Choroid plexus epithelial cell (primary cell): ENCODE measurements around the gene NPC1L1.
A peak's percentile ranks its signal among the peaks of the same experiment; 100 is the strongest.

Experiments
- DNase-seq: peaks from one replicate; pipeline ENCODE4 v3.0.0-alpha.2; 2010; ENCODE audit warnings: low read depth
- H3K4me3 ChIP-seq: 2 replicates; pipeline ENCODE4 v1.5.1; 2011; ENCODE audit warnings: low read depth, mild to moderate bottlenecking, control low read depth, low read length, moderate library complexity
- TF ChIP-seq, protein P1 (sequence below): conservative IDR thresholded peaks from 2 replicates; pipeline ENCODE4 v1.5.1; 2011; ENCODE audit warnings: low read depth, mild to moderate bottlenecking, control low read depth, inconsistent platforms, low read length, moderate library complexity

The NPC1L1 gene, protein sequence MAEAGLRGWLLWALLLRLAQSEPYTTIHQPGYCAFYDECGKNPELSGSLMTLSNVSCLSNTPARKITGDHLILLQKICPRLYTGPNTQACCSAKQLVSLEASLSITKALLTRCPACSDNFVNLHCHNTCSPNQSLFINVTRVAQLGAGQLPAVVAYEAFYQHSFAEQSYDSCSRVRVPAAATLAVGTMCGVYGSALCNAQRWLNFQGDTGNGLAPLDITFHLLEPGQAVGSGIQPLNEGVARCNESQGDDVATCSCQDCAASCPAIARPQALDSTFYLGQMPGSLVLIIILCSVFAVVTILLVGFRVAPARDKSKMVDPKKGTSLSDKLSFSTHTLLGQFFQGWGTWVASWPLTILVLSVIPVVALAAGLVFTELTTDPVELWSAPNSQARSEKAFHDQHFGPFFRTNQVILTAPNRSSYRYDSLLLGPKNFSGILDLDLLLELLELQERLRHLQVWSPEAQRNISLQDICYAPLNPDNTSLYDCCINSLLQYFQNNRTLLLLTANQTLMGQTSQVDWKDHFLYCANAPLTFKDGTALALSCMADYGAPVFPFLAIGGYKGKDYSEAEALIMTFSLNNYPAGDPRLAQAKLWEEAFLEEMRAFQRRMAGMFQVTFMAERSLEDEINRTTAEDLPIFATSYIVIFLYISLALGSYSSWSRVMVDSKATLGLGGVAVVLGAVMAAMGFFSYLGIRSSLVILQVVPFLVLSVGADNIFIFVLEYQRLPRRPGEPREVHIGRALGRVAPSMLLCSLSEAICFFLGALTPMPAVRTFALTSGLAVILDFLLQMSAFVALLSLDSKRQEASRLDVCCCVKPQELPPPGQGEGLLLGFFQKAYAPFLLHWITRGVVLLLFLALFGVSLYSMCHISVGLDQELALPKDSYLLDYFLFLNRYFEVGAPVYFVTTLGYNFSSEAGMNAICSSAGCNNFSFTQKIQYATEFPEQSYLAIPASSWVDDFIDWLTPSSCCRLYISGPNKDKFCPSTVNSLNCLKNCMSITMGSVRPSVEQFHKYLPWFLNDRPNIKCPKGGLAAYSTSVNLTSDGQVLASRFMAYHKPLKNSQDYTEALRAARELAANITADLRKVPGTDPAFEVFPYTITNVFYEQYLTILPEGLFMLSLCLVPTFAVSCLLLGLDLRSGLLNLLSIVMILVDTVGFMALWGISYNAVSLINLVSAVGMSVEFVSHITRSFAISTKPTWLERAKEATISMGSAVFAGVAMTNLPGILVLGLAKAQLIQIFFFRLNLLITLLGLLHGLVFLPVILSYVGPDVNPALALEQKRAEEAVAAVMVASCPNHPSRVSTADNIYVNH (N-terminal part only)

DNA sequence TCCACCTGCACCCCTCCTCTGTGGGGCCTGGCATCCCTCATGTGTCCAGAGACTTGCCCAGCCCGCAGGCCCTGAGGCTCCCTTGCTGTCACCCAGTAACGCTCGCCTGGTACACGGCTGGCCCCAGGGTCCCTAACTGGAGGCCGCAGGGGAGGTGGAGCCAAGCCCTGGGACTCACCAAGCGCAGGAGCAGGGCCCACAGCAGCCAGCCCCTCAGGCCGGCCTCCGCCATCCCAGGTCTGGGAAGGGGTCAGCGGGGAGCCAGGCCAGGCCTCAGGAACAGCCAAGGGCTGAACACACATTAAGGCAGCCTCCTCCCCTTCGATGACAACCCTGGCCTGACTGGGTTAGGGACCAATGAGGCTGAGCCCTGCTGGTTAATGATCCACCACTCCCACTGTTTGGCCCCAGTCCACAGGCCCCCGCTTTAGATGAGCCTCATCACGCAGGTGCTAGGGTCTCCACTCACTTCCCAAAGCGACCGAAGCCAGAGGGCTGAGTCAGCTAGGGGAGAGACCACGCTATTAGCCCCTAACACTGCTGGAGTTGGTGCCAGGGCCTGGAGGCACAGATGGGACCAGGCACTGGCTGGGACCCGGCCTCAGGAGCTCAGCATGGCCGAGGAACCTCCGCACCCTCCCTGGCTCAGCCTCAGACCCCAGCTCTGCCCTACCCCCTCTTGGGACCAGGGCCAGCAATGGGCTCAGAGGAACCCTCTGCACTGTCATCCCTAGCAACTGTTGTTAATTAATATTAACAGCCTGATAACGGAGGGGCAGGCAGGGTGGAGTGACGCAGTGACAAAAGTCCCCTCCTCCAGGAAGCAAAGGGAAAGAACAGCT, at the start of gene NPC1L1:
Gene NPC1L1 (minus strand): TSS at position 303 of the 842 bp plus-strand sequence. CDS start 71 bp downstream, at position 232.
- no peak within 1 kb of the TSS for H3K4me3 ChIP-seq
- TF ChIP-seq, protein P1, sequence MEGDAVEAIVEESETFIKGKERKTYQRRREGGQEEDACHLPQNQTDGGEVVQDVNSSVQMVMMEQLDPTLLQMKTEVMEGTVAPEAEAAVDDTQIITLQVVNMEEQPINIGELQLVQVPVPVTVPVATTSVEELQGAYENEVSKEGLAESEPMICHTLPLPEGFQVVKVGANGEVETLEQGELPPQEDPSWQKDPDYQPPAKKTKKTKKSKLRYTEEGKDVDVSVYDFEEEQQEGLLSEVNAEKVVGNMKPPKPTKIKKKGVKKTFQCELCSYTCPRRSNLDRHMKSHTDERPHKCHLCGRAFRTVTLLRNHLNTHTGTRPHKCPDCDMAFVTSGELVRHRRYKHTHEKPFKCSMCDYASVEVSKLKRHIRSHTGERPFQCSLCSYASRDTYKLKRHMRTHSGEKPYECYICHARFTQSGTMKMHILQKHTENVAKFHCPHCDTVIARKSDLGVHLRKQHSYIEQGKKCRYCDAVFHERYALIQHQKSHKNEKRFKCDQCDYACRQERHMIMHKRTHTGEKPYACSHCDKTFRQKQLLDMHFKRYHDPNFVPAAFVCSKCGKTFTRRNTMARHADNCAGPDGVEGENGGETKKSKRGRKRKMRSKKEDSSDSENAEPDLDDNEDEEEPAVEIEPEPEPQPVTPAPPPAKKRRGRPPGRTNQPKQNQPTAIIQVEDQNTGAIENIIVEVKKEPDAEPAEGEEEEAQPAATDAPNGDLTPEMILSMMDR, result no peak
- no peak for DNase-seq

DNA sequence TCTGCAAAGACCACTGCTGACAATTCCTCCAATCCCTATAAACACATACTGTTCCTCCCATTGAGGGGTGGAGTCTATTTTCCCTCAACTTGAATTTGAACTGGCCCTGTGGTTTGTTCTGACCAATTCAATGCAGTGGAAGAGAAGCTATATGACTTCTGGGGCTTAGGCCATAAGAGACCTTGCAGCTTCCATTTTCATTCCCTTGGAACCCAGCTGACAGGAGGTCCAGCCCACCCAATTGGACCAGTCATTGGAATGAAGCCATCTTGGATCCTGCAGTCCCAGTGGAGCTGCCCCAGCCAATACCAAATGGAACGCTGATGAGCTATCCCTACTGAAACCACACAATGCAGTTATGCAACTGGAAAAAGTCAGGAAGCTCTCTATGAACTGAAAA, 49.8 kb upstream of the NPC1L1 start:
- no peak overlapping the region for H3K4me3 ChIP-seq
- DNase-seq, result no peak
- TF ChIP-seq, protein P1, result no peak

DNA sequence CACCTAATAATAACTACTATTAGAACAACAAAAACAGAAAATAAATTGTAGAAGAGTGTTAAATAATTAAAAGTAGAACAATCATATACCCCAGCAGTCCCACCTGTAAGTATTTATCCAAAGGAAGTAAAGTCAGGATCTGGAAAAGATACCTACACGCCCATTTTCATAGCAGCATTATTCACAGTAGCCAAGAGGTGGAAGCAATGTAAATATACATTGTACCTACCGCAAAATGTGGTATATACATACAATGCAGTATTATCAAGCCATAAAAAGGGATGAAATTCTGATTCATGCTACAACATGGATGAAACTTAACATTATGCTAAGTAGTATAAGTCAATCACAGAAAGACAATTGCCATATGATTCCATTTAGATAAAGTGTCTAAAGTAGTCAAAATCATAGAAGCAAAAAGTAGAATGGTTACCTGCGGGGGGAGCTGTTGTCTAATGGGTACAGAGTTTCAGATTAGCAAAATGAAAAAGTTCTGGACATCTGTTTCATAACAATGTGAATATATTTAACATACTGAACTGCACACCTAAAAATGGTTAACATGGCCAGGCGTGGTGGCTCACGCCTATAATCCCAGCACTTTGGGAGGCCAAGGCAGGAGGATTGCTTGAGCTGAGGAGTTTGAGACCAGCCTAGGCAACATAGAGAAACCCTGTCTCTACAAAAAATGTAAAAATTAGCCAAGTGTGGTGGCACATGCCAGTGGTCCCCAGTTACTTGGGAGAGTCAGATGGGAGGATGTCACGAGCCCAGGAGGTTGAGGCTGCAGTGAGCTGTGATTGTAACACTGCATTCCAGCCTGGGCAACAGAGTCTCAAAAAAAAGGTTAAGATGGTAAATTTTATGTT, 46.9 kb upstream of the NPC1L1 start:
- TF ChIP-seq, protein P1, result peak; percentile 65
- peak; percentile 82 for DNase-seq
- H3K4me3 ChIP-seq, result no peak overlapping the region

DNA sequence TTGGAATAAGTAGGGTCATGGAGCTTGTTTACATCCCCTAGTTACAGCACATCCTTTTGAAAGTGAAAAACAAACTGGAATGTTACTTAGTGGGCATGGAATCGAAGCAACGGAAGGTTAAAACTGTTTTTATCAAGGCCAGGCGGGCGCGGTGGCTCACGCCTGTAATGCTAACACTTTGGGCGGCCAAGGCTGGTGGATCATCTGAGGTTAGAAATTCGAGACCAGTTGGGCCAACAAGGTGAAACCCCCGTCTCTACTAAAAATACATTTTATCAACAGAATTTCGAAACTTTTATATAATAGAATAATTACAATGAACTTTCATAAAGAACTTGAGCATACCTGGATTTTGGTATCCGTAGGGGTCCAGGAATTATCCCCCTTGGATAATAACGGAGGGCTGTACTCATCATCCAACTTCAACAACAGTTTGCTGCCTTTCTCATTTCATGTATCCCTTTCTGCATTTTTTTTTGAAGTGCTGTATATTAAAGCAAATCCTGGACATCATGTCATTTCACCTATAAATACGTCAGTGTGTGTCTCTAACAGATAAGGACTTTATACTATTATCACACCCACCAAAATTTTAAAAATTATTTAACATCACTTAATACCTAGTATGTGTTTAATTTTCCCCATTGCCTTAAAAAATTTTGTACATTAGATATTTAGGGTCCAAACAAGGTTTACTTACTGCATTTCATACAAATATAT, 42.2 kb upstream of the NPC1L1 start:
- TF ChIP-seq, protein P1, result no peak
- H3K4me3 ChIP-seq, result peak overlapping the region; percentile 89
- no peak for DNase-seq

DNA sequence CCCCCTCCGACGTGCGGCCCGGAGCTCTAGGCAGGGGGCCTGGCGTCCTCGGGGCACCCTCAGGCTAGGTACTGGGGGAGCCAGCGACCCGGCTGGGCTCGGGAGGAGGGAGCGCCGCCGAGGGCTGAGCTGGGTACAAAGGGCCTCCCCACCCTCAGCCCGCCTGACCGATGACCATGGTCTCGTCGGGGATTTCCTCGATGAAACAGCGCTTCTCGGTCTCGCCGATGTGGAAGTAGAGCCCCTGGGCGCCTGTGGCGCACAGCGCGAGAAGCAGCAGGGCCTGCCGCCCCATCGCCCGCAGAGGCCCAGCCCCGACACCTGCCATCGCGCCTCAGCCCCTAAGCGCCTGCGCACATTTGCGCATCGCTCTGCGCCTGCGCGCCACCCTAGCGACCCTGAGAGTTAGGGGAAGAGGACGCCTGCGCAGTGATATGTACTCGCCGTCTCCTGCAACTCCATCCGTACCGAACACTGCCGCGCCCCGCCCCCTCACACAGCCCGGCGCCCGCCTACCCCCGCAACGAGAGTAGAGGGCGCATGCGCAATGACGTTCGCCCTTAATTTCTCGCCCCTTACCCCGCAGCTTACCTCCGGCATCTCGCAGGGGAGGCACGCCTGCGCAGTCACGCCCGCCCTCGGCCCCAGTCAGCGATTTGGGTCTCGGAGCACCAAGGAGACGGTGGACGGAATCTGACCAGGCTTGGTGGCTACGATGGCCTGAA, 40.9 kb upstream of the NPC1L1 start, which contains the start of gene TMED4:
Gene TMED4 (minus strand): TSS at position 353 of the 725 bp plus-strand sequence. CDS start 25 bp downstream, at position 328.
- TF ChIP-seq, protein P1, result no peak
- peak within 1 kb of the TSS; percentile 89 for H3K4me3 ChIP-seq
- DNase-seq, result peak; percentile 99
